Kidney (tissue), 14 donors: ENCODE results near the gene PFKFB2. TPM values are rescaled to one million over a fixed set of nuclear protein-coding genes. Genes with fewer than 3 reads are reported as not detected.

ENCODE experiments used
- DNase-seq, 5 donors: peaks; one replicate each; pipeline ENCODE4 v3.0.0-alpha.2; 2013 to 2020
- FAIRE-seq: peaks from 2 replicates; lab custom pipeline; 2012; peaks lifted over from hg19 to GRCh38; lab: Jason Lieb, UNC
- H3K27ac ChIP-seq, 2 donors: one replicate each; pipeline ENCODE4 v1.7.0; 2013; ENCODE audit warnings: low read depth in 2 of 2, low read length in 2 of 2, inconsistent platforms in 1 of 2
- H3K27me3 ChIP-seq: one replicate; pipeline ENCODE4 v1.7.1; 2013; ENCODE audit warnings: low read length, inconsistent platforms; ENCODE audit not compliant: control insufficient read depth, insufficient read depth
- H3K36me3 ChIP-seq, 3 donors: one replicate each; pipeline versions ENCODE4 v1.7.0 to v1.7.1; 2013; ENCODE audit warnings: low read length in 3 of 3, control low read depth in 1 of 3, inconsistent platforms in 1 of 3; ENCODE audit not compliant: insufficient read depth in 3 of 3, control insufficient read depth in 2 of 3
- H3K4me1 ChIP-seq, 3 donors: one replicate each; pipeline versions ENCODE4 v1.7.0 to v1.7.1; 2013; ENCODE audit warnings: low read length in 3 of 3, inconsistent platforms in 1 of 3, low read depth in 1 of 3; ENCODE audit not compliant: control insufficient read depth in 2 of 3, insufficient read depth in 2 of 3
- H3K4me3 ChIP-seq, 3 donors: one replicate each; pipeline versions ENCODE4 v1.7.0 to v1.8.1; 2013; ENCODE audit warnings: low read length in 3 of 3, control low read depth in 1 of 3, inconsistent platforms in 1 of 3
- H3K9ac ChIP-seq, 3 donors: one replicate each; pipeline versions ENCODE4 v1.7.0 to v1.7.1; 2013; ENCODE audit warnings: low read length in 3 of 3, control low read depth in 1 of 3, inconsistent platforms in 1 of 3
- H3K9me3 ChIP-seq, 3 donors: one replicate each; pipeline versions ENCODE4 v1.7.0 to v1.7.1; 2013; ENCODE audit warnings: low read length in 3 of 3, control low read depth in 1 of 3, inconsistent platforms in 1 of 3; ENCODE audit not compliant: control insufficient read depth in 2 of 3, insufficient read depth in 1 of 3
- CTCF ChIP-seq: IDR thresholded peaks from 3 replicates; pipeline ENCODE4 v1.5.1; 2012; ENCODE audit warnings: mild to moderate bottlenecking, moderate library complexity, borderline replicate concordance; ENCODE audit not compliant: insufficient read depth; ENCODE audit errors: extremely low read depth
- intact Hi-C: fragments of 100-400 bp; cut with DNase I; formaldehyde crosslinking; loops from one replicate; pipeline ENCODE4 v1.11.1; 2022
- polyA plus RNA-seq: library from polyadenylated mRNA; stranded (reverse); fragments of 350-450 nt; fragmentation: Illumina TruSeq; extraction: RNeasy Lipid Tissue Mini Kit (QIAGEN cat#74804); gene quantifications from one replicate; pipeline ENCODE4 v1.2.3, GENCODE V29; 2014; ENCODE audit warnings: low read depth, low replicate concordance; ENCODE audit not compliant: insufficient read depth
- total RNA-seq: library from RNA; stranded (reverse); fragmentation: NEBNext Ultra II Directional; extraction: Animal tissue kit (Norgen Biotek cat#: 25700); gene quantifications from one replicate; pipeline ENCODE4 v1.2.1, GENCODE V29; 2021
- donor health status: control.
- donor health status: control.
- donor health status: control.
- donor health status: control.
- donor health status: control.
- donor health status: DM: yes; HTN: yes; CAD: no.
- donor health status: Normal renal cell carcinoma (clear cell type).

PFKFB2 gene
- total and polyA plus RNA-seq, 2 donors from 2014 or later = 20.6 to 21.7 TPM

- Histone ChIP-seq H3K9me3 (no peaks in the 10 kb centered on the region), H3K4me1 (peaks cover 0 to 17% (median 13%) of the 10 kb centered on the region in 3 donors), H3K4me3 (no peak overlapping the region), H3K27ac (peak overlapping the region; percentile 18 to 44), H3K27me3 (no peaks in the 10 kb centered on the region), H3K9ac (no peak overlapping the region), H3K36me3 (peaks cover 7 to 74% (median 58%) of the 10 kb centered on the region in 3 donors)
- intact Hi-C loops = no loop called here
- FAIRE-seq = no peak
- no peak for DNase-seq
- TF ChIP-seq CTCF = no peak
These were observed 14.1 kb downstream of the PFKFB2 start for GRCh38 chr1:207067185-207067584.

- TF ChIP-seq CTCF = no peak
- Histone ChIP-seq H3K9ac (no peak overlapping the region), H3K4me3 (peak overlapping the region in 1 of 3 donors; percentile 3), H3K4me1 (peaks cover 0 to 17% (median 13%) of the 10 kb centered on the region in 3 donors), H3K36me3 (peaks cover 7 to 74% (median 58%) of the 10 kb centered on the region in 3 donors), H3K27ac (peak overlapping the region; percentile 44 to 86), H3K27me3 (no peaks in the 10 kb centered on the region), H3K9me3 (no peaks in the 10 kb centered on the region)
- DNase-seq (no peak), FAIRE-seq (no peak)
- intact Hi-C loops = no loop called here
These were observed 14.6 kb downstream of the PFKFB2 start for GRCh38 chr1:207067665-207068064.

GRCh38 chr1:207069061-207069460, 16.0 kb downstream of the PFKFB2 start:
- no peak overlapping the region for H3K9ac ChIP-seq
- peaks cover 0 to 15% (median 13%) of the 10 kb centered on the region in 3 donors for H3K4me1 ChIP-seq
- no peak for FAIRE-seq
- H3K4me3 ChIP-seq = no peak overlapping the region
- peak overlapping the region in 1 of 2 donors; percentile 10 for H3K27ac ChIP-seq
- no peak for DNase-seq
- H3K9me3 ChIP-seq = no peaks in the 10 kb centered on the region
- TF ChIP-seq CTCF = no peak
- H3K36me3 ChIP-seq = peaks cover 5 to 74% (median 50%) of the 10 kb centered on the region in 3 donors
- H3K27me3 ChIP-seq = no peaks in the 10 kb centered on the region
- intact Hi-C loops = no loop called here
